Measurements from ENCODE around the gene LRRD1. TPM values are rescaled to one million over a fixed set of nuclear protein-coding genes. Genes with fewer than 3 reads are reported as not detected.

LRRD1 gene
- total RNA-seq, 4 donors from 2014 or later = 0.16 to 0.57 (median 0.31) TPM

DNA sequence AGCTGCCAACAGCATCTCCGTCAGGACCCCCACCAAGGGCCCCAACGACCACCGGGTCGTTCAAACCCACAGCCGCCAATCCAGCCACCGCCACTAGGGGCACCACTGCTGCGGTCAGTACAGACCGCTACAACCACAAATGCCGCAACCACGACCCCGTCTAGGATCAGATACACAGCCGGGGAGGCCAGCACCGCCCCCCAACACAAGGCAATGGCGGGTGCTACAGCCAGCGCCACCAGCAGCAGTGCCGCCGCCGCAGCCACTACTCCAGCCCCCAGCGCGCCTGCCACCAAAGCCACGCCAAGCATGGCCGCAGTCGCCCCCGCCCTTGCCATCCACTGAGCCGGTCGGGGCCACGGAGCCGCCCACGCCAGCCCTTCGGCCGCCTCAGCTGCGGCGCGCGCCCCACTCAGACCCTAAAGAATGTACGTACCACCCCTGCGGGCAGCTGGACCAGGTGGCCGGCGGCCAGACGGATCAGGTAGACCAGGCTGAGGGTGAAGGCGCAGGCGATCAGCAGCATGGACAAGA is 45.1 kb downstream of the LRRD1 start:
- TF ChIP-seq, protein P1, sequence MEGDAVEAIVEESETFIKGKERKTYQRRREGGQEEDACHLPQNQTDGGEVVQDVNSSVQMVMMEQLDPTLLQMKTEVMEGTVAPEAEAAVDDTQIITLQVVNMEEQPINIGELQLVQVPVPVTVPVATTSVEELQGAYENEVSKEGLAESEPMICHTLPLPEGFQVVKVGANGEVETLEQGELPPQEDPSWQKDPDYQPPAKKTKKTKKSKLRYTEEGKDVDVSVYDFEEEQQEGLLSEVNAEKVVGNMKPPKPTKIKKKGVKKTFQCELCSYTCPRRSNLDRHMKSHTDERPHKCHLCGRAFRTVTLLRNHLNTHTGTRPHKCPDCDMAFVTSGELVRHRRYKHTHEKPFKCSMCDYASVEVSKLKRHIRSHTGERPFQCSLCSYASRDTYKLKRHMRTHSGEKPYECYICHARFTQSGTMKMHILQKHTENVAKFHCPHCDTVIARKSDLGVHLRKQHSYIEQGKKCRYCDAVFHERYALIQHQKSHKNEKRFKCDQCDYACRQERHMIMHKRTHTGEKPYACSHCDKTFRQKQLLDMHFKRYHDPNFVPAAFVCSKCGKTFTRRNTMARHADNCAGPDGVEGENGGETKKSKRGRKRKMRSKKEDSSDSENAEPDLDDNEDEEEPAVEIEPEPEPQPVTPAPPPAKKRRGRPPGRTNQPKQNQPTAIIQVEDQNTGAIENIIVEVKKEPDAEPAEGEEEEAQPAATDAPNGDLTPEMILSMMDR (IDR thresholded peaks at IDR 0.05; ENCODE audit: low read depth) = no peak

DNA sequence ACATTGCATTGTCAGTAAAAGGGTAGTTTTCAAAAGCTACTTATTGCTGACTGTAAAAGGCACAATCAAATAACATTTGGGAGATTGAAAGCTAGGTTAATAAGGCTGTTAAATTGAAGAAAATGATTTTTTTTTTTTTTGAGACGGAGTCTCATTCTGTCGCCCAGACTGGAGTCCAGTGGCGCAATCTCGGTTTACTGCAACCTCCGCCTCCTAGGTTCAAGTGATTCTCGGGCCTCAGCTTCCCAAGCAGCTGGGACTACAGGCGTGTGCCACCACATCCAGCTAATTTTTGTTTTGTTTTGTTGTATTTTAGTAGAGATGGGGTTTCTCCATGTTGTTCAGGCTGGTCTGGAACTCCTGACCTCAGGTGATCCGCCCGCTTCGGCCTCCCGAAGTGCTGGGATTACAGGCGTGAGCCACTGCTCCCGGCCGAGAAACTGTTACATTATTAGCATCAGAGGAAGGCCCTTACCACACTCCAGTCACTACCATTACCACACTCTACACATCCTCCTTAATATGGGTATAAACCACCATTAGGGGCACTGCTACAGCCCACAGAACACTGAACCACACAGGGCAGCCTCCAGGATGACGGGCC is 45.7 kb downstream of the LRRD1 start:
- TF ChIP-seq, protein P1 (IDR thresholded peaks at IDR 0.05; ENCODE audit: low read depth) = no peak

DNA sequence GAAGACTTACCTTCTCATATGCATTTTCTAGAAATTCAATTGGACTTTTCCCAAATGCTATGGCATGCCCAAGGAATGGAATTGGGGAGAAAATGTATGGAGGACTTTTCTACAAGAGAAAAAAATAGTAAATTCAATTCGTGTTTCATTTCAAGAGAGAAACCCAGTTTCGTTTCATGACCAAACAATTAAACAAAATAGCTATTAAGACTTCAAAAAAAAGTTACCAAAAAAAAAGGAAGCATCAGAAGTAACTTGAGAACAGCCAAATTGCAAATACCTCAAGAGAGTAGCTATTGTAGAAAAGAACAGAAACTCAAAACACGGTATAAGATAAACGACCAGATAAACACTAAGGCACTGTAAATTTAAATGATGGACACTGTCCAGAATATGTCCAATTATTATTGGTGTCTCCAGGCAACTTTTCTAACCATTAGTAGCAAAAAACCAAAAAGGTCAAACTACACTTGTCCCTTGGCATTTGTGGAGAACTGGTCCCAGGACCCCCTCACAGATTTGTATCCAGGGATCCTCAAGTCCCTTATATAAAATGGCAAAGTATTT is 47.1 kb downstream of the LRRD1 start:
- TF ChIP-seq, protein P1 (IDR thresholded peaks at IDR 0.05; ENCODE audit: low read depth) = no peak

DNA sequence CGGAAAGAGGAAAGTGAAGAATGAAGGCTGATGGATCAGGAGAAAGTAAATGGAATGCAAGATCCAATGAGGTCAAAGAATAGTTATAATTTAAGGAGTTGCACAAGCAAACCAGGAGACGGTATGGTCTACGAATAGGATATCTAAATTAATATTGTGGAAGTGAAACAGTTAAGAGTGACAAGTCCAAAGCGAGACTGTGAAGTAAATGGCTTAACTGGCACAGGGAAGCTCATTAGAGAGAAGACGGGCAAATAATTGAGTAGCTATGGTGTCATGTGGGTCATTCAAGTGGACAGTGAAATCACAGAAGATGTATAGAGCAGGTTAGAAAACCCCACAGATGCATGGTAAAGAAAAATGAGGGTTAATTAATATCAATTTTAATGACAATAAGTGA is 47.8 kb downstream of the LRRD1 start:
- TF ChIP-seq, protein P1 (IDR thresholded peaks at IDR 0.05; ENCODE audit: low read depth) = no peak

DNA sequence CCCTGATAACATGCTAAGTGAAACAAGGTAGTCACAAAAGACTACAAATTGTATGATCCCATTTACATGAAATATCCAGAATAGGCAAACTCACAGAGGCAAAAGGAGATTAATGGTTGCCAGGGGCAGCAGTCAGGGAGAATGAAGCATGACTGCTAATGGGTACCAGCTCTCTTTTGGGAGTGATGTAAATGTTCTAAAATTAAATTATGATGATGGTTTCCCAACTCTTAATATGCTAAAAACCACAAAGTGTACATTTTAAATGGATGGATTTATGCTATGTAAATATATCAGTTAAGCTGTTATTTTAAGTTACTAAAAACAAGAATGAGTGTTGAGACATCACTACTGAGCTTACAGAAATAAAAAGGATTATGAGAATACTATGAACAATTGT is 57.3 kb downstream of the LRRD1 start:
- TF ChIP-seq, protein P1 (IDR thresholded peaks at IDR 0.05; ENCODE audit: low read depth) = no peak

DNA sequence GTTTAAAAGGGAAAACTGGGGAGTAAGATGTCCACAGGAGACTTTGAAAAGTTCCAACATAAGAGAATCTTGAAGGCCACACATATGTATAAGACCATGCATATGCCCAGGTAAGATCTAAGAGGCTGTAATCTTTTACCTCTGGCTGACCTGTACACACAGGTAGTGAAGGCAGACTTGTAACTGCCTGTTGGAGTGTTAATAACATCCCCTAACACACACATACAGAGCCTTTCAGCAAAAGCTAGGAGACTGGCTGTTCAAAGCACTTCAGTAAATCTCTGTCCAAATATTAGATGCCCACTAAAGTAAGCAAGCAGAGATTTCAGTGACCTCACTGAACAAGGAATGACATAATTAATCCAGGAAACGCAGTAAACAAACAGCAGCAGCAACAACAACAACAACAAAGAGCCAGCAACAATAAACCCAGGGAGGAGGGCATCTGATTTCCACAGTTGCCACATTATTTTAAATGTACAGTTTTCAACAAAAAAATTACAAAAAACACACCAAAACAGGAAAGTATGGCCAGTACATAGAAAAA is 59.7 kb downstream of the LRRD1 start:
- TF ChIP-seq, protein P1 (IDR thresholded peaks at IDR 0.05; ENCODE audit: low read depth) = no peak

DNA sequence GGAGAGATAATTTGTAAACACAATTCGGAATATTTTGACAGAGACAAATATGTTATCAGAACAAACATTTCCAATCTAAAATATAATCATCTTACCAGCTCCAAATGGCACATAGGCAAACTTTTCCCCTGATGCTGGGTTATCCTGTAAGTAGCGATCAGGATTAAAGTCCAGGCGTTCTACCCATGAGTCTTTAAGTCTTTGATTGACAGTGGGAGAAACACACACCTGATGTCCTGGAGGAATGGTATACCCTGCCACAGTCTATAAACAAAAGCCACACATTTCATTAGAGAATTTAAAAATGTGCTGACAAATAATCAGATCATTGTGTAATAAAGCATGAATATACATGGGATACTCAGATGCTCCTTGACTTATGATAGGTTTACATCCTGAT is 62.0 kb downstream of the LRRD1 start:
- TF ChIP-seq, protein P1 (IDR thresholded peaks at IDR 0.05; ENCODE audit: low read depth) = no peak

Data from subcutaneous adipose tissue (tissue), 4 donors.